Activated T-helper 1 cell treated with Interleukin-2 at 50 U/mL for 16 hours (primary cell): ENCODE data around the gene ANKRD39.
"Not testable (repeated sequence)": the region's sequence is repeated elsewhere in the genome, so short reads cannot be mapped to it uniquely, and the experiment has no call there.

Experiments
- DNase-seq: peaks from one replicate; pipeline ENCODE4 v3.0.0-alpha.2; 2020; ENCODE audit warnings: low read depth

The ANKRD39 gene, protein sequence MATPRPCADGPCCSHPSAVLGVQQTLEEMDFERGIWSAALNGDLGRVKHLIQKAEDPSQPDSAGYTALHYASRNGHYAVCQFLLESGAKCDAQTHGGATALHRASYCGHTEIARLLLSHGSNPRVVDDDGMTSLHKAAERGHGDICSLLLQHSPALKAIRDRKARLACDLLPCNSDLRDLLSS

DNA sequence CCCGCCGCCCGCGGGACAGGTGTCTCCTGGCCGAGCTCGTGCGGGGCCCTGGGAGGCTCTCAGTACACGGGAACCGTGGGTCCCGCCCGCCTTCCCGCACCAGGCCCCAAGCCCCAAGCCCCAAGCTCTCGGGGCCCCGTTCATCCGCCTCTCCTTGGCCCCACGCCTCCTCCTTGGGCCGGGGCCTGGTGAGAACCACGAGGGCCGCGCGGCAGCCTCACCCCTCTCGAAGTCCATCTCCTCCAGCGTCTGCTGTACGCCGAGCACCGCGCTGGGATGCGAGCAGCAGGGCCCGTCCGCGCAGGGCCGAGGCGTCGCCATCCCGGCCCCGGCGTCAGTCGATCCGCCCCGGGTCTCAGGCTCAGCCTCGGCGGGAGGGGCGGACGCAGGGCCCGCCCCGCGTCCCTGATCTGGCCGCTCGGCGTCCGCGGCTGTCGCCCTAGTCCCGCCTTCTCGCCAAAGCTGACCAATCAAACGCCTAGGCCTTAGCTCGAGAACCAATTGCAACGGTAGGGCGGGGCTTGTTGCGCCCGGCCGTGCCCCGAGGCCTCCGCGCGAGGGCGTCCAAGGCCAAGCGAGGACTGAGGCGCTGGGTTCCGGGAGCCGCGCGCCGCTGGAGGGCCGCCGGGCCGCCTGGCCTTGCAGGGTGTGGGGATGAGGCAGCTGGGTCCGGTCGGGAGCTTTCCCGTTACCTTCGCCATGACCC lies at the start of gene ANKRD39:
ANKRD39 (minus strand) TSS at position 350 of the 706 bp plus-strand sequence; CDS start at position 321, 29 bp downstream.
- peak; percentile 97 for DNase-seq

DNA sequence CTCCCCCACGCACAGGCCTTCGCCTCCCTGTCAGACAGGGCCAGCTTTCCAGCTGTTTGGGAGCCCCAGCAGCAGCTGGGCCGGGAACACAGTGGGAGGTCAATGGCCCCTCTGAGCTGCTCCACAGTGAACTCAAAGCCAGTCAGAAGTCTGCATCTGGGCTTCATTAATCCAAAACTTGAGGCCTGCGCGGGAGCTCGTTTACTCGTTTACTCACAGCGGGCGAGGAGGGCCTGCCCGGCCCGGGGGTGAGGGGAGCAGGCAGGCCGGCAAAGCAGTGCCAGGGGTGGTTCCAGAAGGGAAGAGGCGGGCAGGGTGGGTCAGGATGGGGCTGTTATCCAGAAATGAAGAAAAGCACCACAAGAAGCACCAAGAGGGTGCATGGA lies 48.9 kb upstream of the ANKRD39 start:
- DNase-seq, result no peak

DNA sequence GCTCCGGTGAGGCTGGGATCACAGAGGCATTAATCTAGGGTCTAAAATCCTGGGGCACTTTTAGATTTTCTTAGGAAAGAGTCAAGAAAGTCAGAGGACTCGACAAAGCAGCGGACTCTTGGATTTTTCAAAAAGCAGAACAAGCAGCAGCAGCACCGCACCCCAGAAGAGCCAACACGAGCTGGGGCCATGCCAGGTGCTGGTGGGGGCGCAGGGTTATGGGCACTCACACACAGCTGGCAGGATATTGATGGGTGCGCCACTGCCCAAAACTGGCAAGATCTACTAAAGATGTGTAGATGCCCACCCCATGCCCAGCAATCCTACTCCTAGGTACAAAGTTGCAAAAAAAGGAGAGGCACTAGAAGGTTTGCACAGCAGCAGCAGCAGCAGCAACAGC lies 46.0 kb upstream of the ANKRD39 start:
- no peak for DNase-seq

DNA sequence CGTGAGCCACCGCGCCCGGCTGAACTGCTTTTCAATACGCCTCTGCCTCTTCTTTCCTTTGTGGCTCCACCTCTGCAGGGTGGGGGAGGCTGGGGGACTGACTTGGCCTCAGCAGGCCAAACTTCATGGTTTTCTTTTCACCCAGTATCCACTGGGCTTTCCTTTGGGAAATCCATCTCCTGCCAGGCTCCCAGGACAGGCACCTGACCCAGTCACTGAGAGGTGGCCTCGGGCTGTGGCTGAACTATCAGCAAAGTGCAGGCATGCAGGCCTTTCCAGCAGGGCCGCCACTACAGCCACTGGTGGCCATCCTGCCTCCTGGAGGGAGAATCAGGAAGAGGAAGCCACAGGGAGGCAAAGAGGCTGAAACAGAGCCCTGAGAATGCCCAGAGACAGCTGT lies 45.5 kb upstream of the ANKRD39 start:
- DNase-seq, result no peak

DNA sequence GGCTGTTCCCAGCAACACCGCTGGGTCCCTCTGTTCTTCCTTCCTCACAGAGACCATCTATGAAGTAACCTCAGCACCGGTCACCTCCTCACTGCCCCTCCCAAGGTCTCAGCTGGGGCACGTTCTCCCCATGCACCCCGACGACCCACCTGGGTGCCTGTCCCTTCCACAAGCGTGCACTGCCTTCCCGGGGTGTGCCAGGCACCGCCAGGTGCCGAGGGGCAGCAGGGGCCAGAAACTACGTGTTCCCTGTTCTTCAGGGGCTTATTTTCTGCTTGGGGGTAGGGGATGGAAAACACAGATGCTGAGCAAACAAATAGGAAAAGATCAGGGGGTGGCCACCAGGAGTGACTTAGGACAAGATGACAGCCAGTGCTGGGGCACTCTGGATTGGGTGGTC lies 42.4 kb upstream of the ANKRD39 start:
- no peak for DNase-seq

DNA sequence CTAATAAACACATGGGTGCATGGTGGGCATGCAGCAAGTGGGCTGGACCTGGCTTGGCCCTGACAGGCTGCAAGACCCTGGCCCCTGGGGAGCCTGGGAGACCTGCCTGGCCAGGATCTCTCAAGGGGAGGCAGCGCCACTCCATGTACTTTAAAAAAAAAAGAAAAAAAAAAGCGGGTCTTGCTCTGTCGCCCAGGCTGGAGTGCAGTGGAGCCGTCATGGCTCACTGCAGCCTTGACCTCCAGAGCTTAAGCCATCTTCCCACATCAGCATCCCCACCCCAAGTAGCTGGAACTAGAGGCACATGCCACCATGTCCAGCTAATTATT lies 41.6 kb upstream of the ANKRD39 start:
- DNase-seq, result no peak

DNA sequence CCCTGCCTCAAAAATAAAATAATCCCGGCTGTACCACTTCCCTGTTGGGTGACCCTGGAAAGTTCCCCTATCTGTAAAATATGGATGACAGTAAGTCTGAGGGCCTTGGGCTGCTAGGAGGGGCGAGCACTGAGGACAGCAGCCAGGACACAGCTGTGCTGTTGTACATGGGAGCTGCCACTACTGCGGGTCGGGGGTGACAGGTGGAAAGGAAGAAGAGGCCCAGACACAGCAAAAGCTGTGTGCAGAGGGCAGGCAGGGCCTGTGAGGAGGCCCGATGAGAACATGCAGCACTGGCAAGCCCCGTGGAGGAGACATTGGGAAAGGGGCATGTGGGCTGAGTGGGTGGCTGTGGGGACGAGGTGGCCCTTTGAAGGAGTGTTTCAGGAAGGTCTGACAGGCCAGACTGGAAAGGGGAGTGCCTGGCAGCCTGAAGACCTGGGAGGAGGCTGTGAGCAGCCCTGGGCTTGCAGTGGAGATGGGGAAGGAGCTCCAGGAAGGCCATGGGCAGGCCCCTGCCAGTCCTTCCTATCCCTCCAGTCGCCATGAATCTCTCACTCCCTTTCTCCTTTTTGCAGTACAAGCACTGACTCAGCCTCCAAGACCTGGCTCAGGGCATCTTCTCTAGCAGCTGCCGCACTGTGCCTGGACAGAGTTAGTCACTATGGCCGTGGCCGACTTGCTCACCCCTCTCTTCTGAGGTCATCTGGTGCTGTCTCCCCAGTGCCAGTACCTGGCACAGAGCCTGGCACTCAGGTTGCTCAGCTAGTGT lies 41.0 kb upstream of the ANKRD39 start:
- no peak for DNase-seq

DNA sequence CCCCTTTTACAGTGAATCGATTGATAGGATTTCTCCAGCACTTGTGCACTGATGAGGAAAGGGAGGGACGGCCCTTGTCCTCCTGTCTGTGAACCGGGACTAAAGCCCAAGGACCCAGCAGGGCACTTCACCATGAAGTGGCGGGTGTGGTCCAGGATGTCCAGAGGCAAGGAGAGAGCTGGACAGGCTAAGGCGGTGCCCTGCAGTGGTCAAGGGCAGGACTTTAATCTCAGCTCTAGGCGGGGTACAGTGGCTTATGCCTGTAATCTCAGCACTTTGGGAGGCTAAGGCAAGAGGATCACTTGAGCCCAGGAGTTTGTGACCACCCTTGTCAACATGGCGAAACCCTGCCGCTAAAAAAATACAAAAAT lies 40.3 kb upstream of the ANKRD39 start:
- no peak for DNase-seq

DNA sequence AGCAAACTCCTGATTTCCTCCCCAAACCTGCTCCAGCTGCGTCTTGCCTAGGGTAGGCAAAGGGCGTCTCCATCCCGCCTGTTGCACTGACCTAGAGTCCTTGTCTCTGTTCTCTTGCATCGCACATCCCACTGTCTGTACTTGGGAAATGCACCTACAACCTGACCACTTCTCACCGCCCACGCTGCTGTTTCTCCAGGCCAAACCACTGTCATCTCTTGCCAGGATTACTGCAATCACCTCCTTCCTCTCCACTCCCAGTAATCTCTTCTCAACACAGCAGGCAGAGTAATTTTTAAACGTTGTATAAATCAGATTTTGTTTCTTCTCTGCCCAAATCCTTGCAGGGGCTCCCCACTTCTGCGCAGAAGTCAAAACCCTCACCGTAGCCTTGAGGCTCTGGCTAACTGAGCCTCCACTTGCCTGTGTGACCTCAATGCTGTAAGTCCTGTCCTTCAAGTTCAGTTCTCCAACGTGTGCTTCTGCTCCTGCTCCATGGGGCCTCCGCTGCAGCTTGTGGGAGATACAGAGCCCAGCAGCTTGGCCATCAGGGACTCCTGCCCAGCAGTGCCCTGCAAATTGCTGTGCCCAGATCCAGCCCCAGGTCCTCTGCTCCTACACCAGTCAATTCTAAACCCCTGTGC lies 39.8 kb upstream of the ANKRD39 start:
- DNase-seq, result no peak

DNA sequence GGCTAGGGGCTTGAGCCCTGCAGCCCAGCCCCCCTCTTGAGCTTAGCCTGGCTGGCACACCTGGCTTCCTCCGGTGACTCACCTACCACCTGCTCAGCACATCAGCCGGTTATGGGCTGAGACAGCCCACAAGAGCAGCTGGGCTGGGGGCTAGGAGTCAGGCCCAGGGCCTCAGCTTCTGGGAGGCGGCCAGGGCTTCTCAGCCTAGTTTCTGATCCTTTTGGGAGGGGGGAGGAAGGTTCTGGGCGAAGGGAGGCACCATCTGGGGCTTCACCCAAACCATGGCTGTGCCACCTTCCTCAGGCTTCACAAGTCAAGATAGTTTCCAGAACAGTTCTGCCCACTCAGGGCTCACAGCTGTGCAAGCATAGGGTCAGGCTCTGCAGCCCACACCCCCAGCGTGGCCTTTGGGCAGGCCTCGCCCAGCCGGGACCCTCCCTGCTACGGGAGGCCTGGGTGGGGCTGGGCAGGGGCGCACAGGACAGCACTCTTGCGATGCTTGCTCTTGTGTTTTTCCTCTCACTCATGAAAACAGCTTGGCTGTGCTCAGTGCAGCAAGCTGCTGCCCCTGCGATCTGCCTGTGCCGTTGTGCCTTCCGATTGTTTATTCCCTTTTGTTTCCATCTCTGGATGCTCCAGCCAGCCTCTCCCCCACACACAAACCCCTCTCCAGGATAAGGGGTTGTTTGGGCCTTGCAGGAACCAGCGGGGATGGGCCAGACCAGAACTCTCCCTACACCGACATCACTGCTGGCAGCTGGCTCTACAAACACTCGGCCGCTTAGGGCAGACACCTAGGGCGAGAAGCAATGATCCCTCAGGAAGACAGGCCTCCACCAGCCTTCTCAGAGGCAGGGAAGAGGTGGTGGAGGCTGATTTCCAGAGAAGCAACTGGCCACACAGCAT lies 38.2 kb upstream of the ANKRD39 start:
- peak; percentile 28 for DNase-seq

DNA sequence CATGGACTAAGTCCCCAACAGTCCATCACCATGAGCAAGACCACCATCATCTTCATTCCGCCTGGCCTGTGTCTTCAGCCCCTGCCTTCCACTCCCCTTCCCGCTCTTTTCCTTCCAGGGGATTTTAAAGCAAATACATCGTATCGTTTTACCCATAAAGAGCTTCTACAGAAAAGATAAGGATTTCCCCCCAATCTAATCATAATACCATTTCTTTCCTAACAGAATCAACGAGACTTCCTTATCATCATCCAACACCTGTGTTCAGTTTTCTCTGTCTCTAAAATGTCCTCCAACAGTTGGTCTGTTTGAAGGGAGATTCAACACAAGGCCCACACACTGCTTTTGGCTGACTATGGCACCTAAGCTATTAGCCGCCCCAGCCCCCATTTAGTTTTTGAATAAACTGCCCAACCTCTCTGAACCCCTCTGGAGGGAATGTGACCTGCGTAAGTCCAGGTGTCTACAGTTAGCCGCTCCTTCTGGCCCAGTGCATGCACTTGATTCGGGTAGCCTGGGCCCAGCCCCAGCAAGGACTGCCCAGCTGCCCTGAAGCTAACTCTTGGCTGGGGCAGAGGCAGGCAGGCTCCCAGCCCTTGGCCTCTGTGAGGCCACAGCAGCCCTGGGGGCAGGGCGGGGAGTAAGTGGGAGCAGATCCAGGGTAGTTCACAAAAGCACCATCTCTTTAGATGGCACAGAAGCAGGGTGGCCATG lies 37.4 kb upstream of the ANKRD39 start:
- no peak for DNase-seq

DNA sequence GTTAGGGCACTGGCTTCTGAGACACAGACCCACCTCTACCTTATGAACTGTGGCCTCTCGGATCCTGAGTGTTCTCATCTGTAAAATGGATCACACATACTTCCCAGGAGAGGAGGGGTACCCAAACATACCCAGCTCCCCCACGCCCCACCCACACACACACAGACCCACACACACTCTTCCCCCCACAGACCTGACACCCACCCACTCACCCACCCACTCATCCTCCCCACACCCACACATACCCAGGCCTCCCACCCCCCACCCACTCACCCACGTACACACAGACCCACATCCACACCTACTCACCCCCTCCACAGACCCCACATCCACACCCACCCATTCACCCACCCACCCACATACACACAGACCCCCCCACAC lies 36.3 kb upstream of the ANKRD39 start:
- no peak for DNase-seq

DNA sequence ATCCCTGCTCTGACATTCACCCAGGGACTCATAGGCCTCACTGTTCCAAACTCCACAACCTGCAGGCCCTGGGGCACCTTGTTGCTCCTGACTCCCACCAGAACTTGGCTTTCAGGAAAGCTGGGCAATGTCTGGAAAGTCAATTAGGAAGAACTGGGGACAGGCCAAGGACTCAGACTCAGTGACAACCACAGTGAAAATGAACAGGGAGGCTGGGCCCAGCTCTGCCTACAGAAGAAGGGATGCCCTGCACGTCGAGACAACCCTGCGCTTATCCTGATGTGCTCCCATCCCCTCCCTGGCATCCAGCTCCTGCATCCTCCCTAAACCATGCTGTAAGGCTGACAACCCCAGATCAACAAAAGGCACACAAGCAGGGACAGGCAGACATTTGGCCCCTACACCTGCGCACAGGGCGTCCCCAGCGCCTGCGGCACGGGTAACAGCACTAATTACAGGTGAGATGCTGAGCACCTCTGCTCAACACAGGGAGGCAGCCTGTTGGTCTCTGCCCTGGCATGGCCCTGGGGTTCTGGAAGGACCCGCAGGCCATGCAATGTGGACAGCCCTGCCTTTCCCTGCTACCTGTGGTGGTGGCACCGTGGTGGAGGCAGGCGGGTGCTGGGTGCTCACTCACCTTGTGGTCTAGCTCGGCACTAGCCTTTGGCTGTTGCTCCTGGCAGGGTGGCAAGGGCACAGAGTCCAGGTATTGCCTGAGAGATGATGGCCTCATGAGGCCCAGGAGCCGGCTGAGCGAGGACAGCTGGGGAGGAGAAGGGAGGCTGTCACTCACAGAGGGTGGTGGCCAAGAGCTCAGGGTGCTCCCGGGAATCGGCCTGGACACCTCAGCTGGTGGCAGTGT lies 35.7 kb upstream of the ANKRD39 start:
- DNase-seq, result no peak

DNA sequence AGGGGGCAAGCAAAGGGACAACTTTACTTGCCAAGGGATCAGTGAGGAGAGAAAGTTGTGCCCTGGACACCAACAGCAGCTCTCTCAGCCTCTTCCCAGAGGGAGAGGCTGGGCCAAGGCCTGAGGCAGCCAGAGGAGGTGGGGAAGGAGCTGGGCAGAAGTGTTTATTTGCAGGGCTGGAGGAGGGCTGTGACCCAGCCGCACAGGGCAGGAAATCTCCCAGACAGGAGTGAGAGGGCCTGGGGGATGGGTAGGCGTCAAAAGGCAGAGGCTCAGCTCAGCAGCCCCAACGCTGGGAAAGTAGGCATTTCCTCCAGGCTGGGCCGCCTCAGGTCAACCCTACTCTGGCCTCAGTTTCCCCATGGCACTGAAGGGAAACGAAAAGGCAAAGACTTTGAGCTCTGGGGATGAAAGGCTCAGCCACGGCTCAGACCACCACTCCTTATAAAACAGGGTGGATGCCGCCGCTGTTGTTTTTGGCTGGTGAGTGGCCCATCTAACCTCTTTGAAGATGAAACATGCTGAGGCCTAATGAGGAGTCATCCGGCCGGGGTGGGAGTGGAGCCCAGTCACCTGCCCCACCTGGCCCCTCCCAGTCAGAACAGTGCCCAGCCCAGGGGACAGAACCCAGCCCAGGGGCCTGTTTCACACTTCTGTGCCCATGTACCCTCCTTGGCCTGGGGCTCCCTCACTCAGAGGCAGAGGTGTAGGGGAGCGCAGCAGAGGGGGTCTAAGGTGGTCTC lies 33.9 kb upstream of the ANKRD39 start:
- peak; percentile 43 for DNase-seq

DNA sequence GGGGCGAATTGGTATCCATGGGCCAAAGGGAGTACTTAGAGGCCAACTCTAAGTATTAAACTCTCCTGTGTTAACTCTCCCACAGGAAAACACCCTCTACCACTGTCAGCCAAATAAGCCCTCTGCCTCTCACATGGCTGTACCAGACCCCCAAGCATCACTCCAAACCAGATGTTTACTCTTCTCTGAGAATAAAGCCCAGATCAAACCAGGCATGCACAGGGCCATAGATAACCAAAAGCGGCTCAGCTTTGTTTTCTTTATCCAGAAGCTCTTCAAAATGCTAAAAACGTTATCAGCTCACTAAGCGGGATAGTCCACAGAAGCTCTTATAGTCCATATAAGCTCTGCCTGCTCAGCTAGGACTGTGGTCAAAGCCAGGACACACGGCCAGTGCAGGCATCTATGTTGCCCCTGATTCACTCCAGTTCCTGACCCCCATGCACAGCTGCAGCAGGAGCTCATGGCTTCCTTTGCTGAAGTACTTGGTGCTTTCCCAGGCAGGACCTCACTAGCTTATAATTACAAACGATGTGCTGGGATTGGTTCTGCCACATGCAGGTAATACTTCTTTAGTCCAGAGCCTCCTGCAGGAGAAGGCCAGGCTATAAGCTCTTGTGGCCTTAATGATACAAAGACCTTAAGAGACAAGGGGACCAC lies 33.0 kb upstream of the ANKRD39 start:
- DNase-seq, result no peak

DNA sequence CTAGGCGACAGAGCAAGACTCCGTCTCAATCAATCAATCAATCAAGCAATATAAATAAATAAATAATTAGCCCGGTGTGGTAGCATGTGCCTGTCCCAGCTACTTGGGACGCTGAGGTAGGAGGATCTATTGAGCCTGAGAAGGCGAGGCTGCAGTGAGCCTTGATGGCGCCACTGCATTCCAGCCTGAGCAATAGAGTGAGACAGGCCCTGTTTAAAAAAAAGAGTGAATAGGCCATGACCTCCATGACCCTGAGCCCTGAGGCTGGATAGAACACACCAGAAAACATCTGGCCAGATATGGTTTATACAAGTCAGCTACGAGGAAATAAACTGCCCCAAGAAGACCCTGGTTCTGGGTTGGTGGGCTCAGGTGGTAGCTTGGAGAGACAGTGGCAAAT lies 32.4 kb upstream of the ANKRD39 start:
- no peak for DNase-seq

DNA sequence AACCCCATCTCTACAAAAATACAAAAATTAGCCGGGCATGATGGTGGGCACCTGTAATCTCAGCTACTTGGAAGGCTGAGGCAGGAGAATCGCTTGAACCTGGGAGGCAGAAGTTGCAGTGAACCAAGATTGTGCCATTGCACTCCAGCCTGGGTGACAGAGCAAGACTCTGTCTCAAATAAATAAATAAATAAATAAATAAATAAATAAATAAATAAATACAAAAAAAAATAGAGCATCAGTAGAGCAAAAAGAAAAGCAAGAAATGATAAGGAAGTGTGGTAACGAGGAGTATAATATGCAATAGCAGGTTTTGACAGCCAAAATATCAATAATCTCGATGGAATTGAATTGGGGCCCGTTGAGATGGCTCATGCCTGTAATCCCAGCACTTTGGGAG lies 31.7 kb upstream of the ANKRD39 start:
- DNase-seq, result not testable (repeated sequence)

DNA sequence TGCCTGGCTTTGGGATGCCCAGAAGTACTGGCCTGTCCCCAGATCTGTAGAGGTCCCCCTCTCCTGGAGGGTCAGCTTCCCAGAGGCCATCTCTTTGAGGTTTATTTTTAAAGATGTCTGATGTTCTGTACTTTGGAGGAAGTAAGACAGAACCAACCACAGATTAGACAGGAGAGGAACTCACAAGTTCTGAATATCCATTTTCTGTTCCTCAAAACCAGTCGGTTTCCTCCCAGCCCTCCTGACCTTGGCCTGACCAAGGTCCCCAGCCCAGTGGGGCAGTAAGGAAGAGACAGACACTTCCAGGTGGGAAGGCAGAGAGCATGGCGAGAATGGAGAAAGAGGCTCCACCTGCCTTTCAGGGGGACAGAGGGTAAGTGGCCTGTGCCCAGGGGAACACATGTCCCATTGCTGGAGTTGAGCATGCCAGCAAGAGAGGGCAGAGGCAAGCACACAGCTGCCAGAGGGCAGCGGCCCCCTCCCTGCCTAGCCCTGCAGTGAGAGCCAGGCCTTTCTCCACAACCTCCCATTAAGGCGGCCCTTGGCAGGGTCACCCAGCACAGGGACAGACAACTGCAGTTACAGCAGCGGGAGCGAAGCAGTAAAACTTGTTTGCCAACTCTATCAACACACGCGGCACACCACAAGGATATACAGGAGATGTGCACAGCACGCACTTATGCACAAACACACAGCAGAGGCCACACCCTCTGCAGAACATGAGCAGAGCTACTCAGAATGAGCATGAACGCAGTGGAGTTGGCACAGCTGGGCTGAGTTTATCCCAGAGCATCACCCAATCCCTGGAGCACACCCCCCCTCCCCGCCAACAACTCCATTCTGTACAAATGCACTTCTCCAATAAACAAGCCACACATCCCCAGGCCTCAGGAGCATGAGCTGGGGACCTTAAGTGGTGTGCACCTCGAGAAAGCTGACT lies 30.5 kb upstream of the ANKRD39 start:
- no peak for DNase-seq
